Naive thymus-derived CD8-positive, alpha-beta T cell (primary cell): ENCODE results near the gene EVI5. TPM values are rescaled to one million over a fixed set of nuclear protein-coding genes. Genes with fewer than 3 reads are reported as not detected.

ENCODE experiments used
- ATAC-seq, 2 donors: fragments of 150-1000 bp; cut with Tn5 transposase in 1 of 2; sonication (Bioruptor Pico), chemical (Tn5 transposase) in 1 of 2; 1 replicate in 1 of 2; 2 replicates in 1 of 2; pipeline ENCODE4 v1.10.0; 2021; ENCODE audit warnings: mild to moderate bottlenecking in 2 of 2, moderate library complexity in 2 of 2
- POLR2A ChIA-PET: fragments of 350-600 bp; sonication (Branson Sonifier 250); formaldehyde crosslinking; loops from one replicate; lab custom pipeline; 2021; ENCODE audit warnings: antibody characterized with exemption; lab: Charles Lee
- DNase-seq, 10 donors: peaks; one replicate each; pipeline versions ENCODE4 v3.0.0 to v3.0.0-alpha.2; 2020 to 2022
- H3K27ac Mint-ChIP-seq, 10 donors: one replicate each; pipeline ENCODE4 v1.8.0; 2020 to 2022; ENCODE audit warnings: mild to moderate bottlenecking in 10 of 10, mixed read lengths in 10 of 10, moderate library complexity in 4 of 10, inconsistent platforms in 1 of 10
- H3K27me3 Mint-ChIP-seq, 5 donors: one replicate each; pipeline ENCODE4 v1.8.0; 2021 to 2022; ENCODE audit warnings: mixed read lengths in 5 of 5
- H3K36me3 Mint-ChIP-seq, 3 donors: one replicate each; pipeline ENCODE4 v1.8.0; 2020 to 2022; ENCODE audit warnings: mixed read lengths in 3 of 3, mild to moderate bottlenecking in 2 of 3, inconsistent platforms in 1 of 3
- H3K4me1 Mint-ChIP-seq, 4 donors: one replicate each; pipeline ENCODE4 v1.8.0; 2021 to 2022; ENCODE audit warnings: mixed read lengths in 4 of 4
- H3K4me3 Mint-ChIP-seq, 10 donors: one replicate each; pipeline ENCODE4 v1.8.0; 2020 to 2022; ENCODE audit warnings: mild to moderate bottlenecking in 10 of 10, mixed read lengths in 10 of 10, moderate library complexity in 6 of 10, inconsistent platforms in 1 of 10
- H3K9me3 Mint-ChIP-seq, 9 donors: one replicate each; pipeline ENCODE4 v1.8.0; 2020 to 2022; ENCODE audit warnings: mixed read lengths in 9 of 9, mild to moderate bottlenecking in 3 of 9, inconsistent platforms in 1 of 9, moderate library complexity in 1 of 9
- polyA plus RNA-seq, 3 donors: library from polyadenylated mRNA; unstranded; fragments of 300-500 nt; fragmentation: Illumina TruSeq; gene quantifications; one replicate each; pipeline ENCODE4 v1.2.3, GENCODE V29; 2021
- total RNA-seq, 8 experiments: library from RNA in 2 of 8; stranded (reverse) in 2 of 8; gene quantifications; one replicate each; pipeline ENCODE4 v1.2.3 and lab custom pipeline; 2021 to 2026

The EVI5 gene
- total and polyA plus RNA-seq, 5 experiments from 2014 or later, result 0.18 to 1.8 (median 0.99) TPM

GRCh38 chr1:92482665-92483609 lies 302.0 kb downstream of the EVI5 start:
- ATAC-seq (peak; percentile 11 to 12), DNase-seq (peak in 7 of 10 donors; percentile 22 to 64 (median 29))
- no peaks in the 10 kb centered on the region for H3K9me3 Mint-ChIP-seq
- H3K4me1 Mint-ChIP-seq, result peaks cover 15 to 52% (median 39%) of the 10 kb centered on the region in 4 donors
- no peaks in the 10 kb centered on the region for H3K27me3 Mint-ChIP-seq
- H3K4me3 Mint-ChIP-seq, result peak overlapping the region; percentile 86 to 97 (median 90)
- H3K27ac Mint-ChIP-seq, result peak overlapping the region in 9 of 10 donors; percentile 48 to 85 (median 75)
- POLR2A ChIA-PET, result interaction anchor here (0.6 to 5.2 kb wide), 7 partner anchors 8 to 169 kb away, joined by 3 to 56 read pairs (median 3); no protein-coding TSS in a partner anchor
- H3K36me3 Mint-ChIP-seq, result peaks cover 0 to 24% (median 6%) of the 10 kb centered on the region in 3 donors

GRCh38 chr1:92481971-92482664 lies 302.8 kb downstream of the EVI5 start:
- POLR2A ChIA-PET, result interaction anchor here (0.6 to 5.2 kb wide), 5 partner anchors 7 to 168 kb away, joined by 3 to 56 read pairs (median 3); no protein-coding TSS in a partner anchor
- Mint-ChIP-seq H3K27ac (peak overlapping the region in 7 of 10 donors; percentile 38 to 85 (median 78)), H3K9me3 (no peaks in the 10 kb centered on the region), H3K36me3 (peaks cover 0 to 26% (median 6%) of the 10 kb centered on the region in 3 donors), H3K4me3 (peak overlapping the region; percentile 86 to 97 (median 90)), H3K4me1 (peaks cover 15 to 52% (median 41%) of the 10 kb centered on the region in 4 donors), H3K27me3 (no peaks in the 10 kb centered on the region)
- no peak for DNase-seq
- no peak for ATAC-seq

- Mint-ChIP-seq H3K4me1 (peaks cover 17 to 55% (median 46%) of the 10 kb centered on the region in 4 donors), H3K9me3 (no peaks in the 10 kb centered on the region), H3K27ac (no peak overlapping the region), H3K36me3 (peaks cover 0 to 26% (median 6%) of the 10 kb centered on the region in 3 donors), H3K27me3 (no peaks in the 10 kb centered on the region), H3K4me3 (peak overlapping the region in 5 of 10 donors; percentile 60 to 97 (median 90))
- ATAC-seq (no peak), DNase-seq (no peak)
- POLR2A ChIA-PET, result interaction anchor here (0.6 kb wide), 1 partner anchor 83 kb away, joined by 3 read pairs; no protein-coding TSS in a partner anchor
These were observed 303.3 kb downstream of the EVI5 start for GRCh38 chr1:92481599-92481925.

GRCh38 chr1:92480813-92481598 lies 303.9 kb downstream of the EVI5 start:
- Mint-ChIP-seq H3K4me1 (peaks cover 20 to 58% (median 50%) of the 10 kb centered on the region in 4 donors), H3K4me3 (peak overlapping the region in 7 of 10 donors; percentile 22 to 97 (median 87)), H3K36me3 (peaks cover 0 to 29% (median 6%) of the 10 kb centered on the region in 3 donors), H3K27ac (peak overlapping the region in 1 of 10 donors; percentile 19), H3K27me3 (no peaks in the 10 kb centered on the region), H3K9me3 (no peaks in the 10 kb centered on the region)
- ATAC-seq (no peak), DNase-seq (no peak)
- POLR2A ChIA-PET, result no interaction called here

GRCh38 chr1:92480200-92480812 lies 304.6 kb downstream of the EVI5 start:
- ATAC-seq (no peak), DNase-seq (peak in 1 of 10 donors; percentile 4)
- peak overlapping the region in 2 of 10 donors; percentile 66 to 87 for H3K27ac Mint-ChIP-seq
- H3K4me3 Mint-ChIP-seq, result peak overlapping the region in 4 of 10 donors; percentile 4 to 53 (median 28)
- H3K4me1 Mint-ChIP-seq, result peaks cover 23 to 61% (median 55%) of the 10 kb centered on the region in 4 donors
- H3K9me3 Mint-ChIP-seq, result no peaks in the 10 kb centered on the region
- peaks cover 0 to 32% (median 7%) of the 10 kb centered on the region in 3 donors for H3K36me3 Mint-ChIP-seq
- POLR2A ChIA-PET, result no interaction called here
- H3K27me3 Mint-ChIP-seq, result no peaks in the 10 kb centered on the region

GRCh38 chr1:92479587-92479986 lies 305.3 kb downstream of the EVI5 start:
- DNase-seq (no peak), ATAC-seq (no peak)
- Mint-ChIP-seq H3K36me3 (peaks cover 0 to 34% (median 8%) of the 10 kb centered on the region in 3 donors), H3K4me3 (peak overlapping the region in 4 of 10 donors; percentile 20 to 53 (median 36)), H3K27ac (peak overlapping the region in 3 of 10 donors; percentile 66 to 87 (median 77)), H3K9me3 (no peaks in the 10 kb centered on the region), H3K27me3 (no peaks in the 10 kb centered on the region), H3K4me1 (peaks cover 21 to 69% (median 60%) of the 10 kb centered on the region in 4 donors)
- POLR2A ChIA-PET, result no interaction called here

GRCh38 chr1:92478393-92478792 lies 306.5 kb downstream of the EVI5 start:
- Mint-ChIP-seq H3K9me3 (no peaks in the 10 kb centered on the region), H3K36me3 (peaks cover 0 to 34% (median 8%) of the 10 kb centered on the region in 3 donors), H3K27ac (peak overlapping the region in 6 of 10 donors; percentile 19 to 87 (median 55)), H3K27me3 (no peaks in the 10 kb centered on the region), H3K4me1 (peaks cover 19 to 72% (median 62%) of the 10 kb centered on the region in 4 donors), H3K4me3 (peak overlapping the region in 3 of 10 donors; percentile 32 to 66 (median 52))
- ATAC-seq (no peak), DNase-seq (no peak)
- POLR2A ChIA-PET, result no interaction called here

- Mint-ChIP-seq H3K27ac (peak overlapping the region; percentile 34 to 95 (median 84)), H3K4me3 (peak overlapping the region; percentile 11 to 83 (median 50)), H3K36me3 (peaks cover 0 to 34% (median 8%) of the 10 kb centered on the region in 3 donors), H3K4me1 (peaks cover 11 to 65% (median 51%) of the 10 kb centered on the region in 4 donors), H3K9me3 (no peaks in the 10 kb centered on the region), H3K27me3 (no peaks in the 10 kb centered on the region)
- POLR2A ChIA-PET, result interaction anchor here (1.0 to 5.0 kb wide), 2 partner anchors 8 to 61 kb away, joined by 4 to 56 read pairs; partner anchors contain the start of gene GFI1
- peak; percentile 90 to 93 for ATAC-seq
- peak in 9 of 10 donors; percentile 32 to 81 (median 67) for DNase-seq
These were observed 308.8 kb downstream of the EVI5 start for GRCh38 chr1:92476071-92476631.

- H3K36me3 Mint-ChIP-seq, result peaks cover 0 to 31% (median 8%) of the 10 kb centered on the region in 3 donors
- H3K4me1 Mint-ChIP-seq, result peaks cover 11 to 67% (median 51%) of the 10 kb centered on the region in 4 donors
- H3K27ac Mint-ChIP-seq, result peak overlapping the region; percentile 2 to 86 (median 62)
- H3K4me3 Mint-ChIP-seq, result no peak overlapping the region
- no peak for DNase-seq
- ATAC-seq, result no peak
- no peaks in the 10 kb centered on the region for H3K9me3 Mint-ChIP-seq
- POLR2A ChIA-PET, result interaction anchor here (1.0 to 5.0 kb wide), 2 partner anchors 10 to 62 kb away, joined by 4 to 56 read pairs; partner anchors contain the start of gene GFI1
- H3K27me3 Mint-ChIP-seq, result no peaks in the 10 kb centered on the region
These were observed 309.9 kb downstream of the EVI5 start for GRCh38 chr1:92475029-92475428.

GRCh38 chr1:92473781-92474495 lies 311.0 kb downstream of the EVI5 start:
- peaks cover 0 to 23% (median 2%) of the 10 kb centered on the region in 3 donors for H3K36me3 Mint-ChIP-seq
- no peak for ATAC-seq
- peak overlapping the region in 8 of 10 donors; percentile 21 to 86 (median 78) for H3K27ac Mint-ChIP-seq
- no peaks in the 10 kb centered on the region for H3K9me3 Mint-ChIP-seq
- POLR2A ChIA-PET, result interaction anchor here (0.7 to 5.0 kb wide), 2 partner anchors 11 to 12 kb away, joined by 4 to 56 read pairs; partner anchors contain the start of gene GFI1
- peaks cover 8 to 56% (median 40%) of the 10 kb centered on the region in 4 donors for H3K4me1 Mint-ChIP-seq
- H3K4me3 Mint-ChIP-seq, result peak overlapping the region in 1 of 10 donors; percentile 27
- no peaks in the 10 kb centered on the region for H3K27me3 Mint-ChIP-seq
- no peak for DNase-seq
